ENCODE data around the gene ST8SIA2.

The ST8SIA2 gene

DNA sequence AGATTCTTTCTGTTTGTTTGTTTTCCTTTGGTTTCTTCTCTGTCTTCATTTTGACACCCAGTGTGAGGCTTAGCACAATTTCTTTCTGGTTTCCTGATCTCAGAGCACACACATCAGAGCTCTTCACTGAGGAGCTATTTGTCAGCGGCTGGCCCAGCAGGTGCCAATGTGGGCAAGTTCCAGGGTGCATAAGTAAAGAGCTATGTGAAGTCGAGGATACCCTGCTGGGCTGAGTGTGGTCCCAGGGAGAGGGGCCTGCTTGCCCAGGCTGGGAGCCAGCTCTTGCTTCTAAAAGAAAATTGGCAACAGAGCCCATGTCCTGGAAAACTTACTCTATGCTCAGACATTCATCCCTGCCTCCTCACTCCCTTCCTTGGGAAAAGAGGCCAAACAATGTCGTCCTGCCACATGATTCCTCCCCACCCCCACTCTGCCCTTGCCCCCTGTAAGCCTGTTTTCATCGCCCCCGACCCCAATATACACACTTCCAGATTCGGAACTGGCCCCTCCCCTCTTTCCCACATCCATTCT lies 101.2 kb downstream of the ST8SIA2 start:
- no peak for DNase-seq (ENCODE audit: low read depth)

- DNase-seq (ENCODE audit: low read depth): no peak
These were observed 101.8 kb downstream of the ST8SIA2 start for GRCh38 chr15:92495446-92495845.

DNA sequence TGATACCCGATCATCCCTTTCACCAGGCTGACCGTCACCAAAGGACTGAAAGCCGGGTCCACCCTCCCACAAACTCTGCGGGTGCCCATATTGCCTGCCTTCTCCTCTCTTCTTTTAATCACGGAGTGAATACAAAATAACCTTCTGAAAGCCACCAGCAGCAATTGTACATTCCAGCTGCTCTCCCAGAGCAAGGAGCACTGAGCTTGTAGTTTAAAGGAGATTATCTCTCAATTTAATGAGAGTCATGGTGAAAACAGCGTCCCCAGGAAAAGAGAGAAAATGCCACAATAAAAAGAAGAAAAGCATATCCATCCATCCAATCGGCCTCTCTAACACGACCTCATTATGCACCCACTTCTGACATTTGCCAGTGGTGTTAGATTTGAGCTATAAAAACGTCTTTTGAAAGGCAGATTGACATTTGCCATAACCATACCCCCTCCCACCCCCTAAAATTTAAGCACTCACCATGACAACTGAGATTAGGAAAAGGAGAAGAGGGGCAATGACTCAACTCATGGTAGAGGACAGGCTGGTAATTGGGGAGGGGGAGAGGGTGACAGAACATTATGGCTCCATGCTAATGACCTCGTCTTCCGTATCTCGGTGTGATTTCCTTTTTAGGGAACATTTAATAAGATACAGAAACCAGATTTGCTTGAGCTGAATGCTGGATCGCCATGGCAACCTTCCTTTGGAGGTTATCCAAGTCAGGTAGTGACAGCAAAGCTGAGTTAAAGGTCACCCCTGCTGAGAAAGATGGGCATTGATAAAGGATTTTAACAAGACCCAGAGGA lies 106.2 kb downstream of the ST8SIA2 start:
- no peak for DNase-seq (ENCODE audit: low read depth)

- no peak for DNase-seq (ENCODE audit: low read depth)
These were observed 108.7 kb downstream of the ST8SIA2 start for GRCh38 chr15:92502336-92502735.

- no peak for DNase-seq (ENCODE audit: low read depth)
These were observed 109.5 kb downstream of the ST8SIA2 start for GRCh38 chr15:92502930-92503857.

- DNase-seq (ENCODE audit: low read depth): no peak
These were observed 110.2 kb downstream of the ST8SIA2 start for GRCh38 chr15:92503889-92504288.

DNA sequence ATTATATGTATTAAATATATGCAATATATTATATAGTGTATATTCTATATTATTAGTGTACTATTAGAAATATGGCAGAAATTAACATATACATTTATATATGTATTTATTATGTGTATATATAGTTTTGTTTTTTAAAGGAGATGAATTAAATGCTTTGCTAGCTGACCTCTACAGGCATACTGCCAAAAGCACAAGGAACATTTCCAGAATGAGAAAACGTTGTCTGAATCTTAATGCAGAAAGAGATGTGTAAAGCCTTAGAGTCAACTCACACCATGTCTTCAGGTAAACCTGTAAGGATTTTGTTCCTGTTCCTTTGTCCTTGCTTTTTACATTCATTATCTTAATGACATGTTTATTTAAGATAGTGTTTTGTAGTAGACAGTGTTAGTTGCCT lies 111.9 kb downstream of the ST8SIA2 start:
- DNase-seq (ENCODE audit: low read depth): no peak

DNA sequence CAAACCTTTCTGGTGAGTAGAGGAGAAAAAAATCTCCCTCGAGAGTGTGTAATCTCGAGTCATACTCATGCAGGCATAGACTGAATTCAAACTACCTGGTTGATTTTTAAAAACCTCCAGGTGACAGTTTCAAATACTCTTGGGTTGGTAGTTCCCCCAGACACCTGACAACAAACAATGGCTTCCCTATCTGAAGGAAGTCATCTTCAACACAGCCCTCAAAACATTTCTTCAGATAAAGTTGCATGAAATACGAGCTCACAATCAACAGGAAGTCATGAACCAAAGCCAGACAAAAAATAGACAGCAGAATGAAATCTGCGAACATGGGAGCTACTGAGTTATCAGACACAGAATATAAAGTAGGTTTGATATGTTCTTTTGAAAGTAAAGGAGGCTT lies 112.8 kb downstream of the ST8SIA2 start:
- DNase-seq (ENCODE audit: low read depth): no peak

DNA sequence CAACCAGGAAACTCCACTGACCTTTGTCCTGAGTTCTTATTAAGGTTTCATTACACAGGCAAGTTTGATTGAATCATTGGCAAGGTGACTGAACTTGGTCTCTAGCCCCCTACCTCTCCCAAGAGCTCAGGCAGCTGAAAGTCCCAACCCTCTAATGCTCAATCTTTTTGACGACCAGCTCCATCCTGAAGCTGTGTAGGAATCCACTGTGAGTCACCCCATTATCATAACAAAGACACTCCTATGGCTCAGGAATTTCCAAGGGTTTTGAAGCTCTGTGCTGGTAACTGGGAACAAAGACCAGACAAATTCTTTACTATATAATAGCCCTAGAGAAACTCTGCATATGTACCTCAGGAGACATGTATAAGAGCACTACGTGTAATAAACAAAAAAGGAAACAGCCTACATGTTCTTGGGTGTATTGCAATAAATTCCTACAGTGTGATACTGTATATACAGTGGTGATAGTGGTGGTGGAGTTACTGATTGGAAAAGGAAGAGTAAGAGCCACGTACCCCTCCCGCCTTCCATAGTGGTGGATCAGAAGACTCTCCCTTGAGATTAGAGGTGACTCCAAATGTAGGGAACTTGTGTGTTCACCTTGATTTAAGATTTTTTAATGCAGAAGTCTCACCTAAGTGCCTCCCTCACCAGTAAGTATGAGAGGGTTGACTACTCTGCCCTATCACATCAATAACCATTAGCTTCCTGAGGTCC lies 116.6 kb downstream of the ST8SIA2 start:
- DNase-seq (ENCODE audit: low read depth): no peak
